ELR (cell line): ENCODE data around the gene FGD6.
A peak's percentile ranks its signal among the peaks of the same experiment; 100 is the strongest.
"Not testable (repeated sequence)": the region's sequence is repeated elsewhere in the genome, so short reads cannot be mapped to it uniquely, and the experiment has no call there.

Experiments used
- DNase-seq: peaks from one replicate; pipeline ENCODE4 v3.0.0-alpha.2; 2015; ENCODE audit warnings: low read depth

Gene FGD6

GRCh38 chr12:95205016-95205624, 12.1 kb downstream of the FGD6 start:
- DNase-seq: no peak

- DNase-seq: peak; percentile 99
Observed at GRCh38 chr12:95204141-95204866, 13.0 kb downstream of the FGD6 start.

GRCh38 chr12:95203487-95204030, 13.7 kb downstream of the FGD6 start:
- no peak for DNase-seq

GRCh38 chr12:95202691-95203486, 14.4 kb downstream of the FGD6 start:
- peak; percentile 31 for DNase-seq

GRCh38 chr12:95201056-95201670, 16.1 kb downstream of the FGD6 start:
- DNase-seq: peak; percentile 70

GRCh38 chr12:95200128-95200894, 17.0 kb downstream of the FGD6 start:
- DNase-seq: no peak

- no peak for DNase-seq
Observed at GRCh38 chr12:95198914-95199313, 18.4 kb downstream of the FGD6 start.

- no peak for DNase-seq
Observed at GRCh38 chr12:95197636-95198035, 19.6 kb downstream of the FGD6 start.

- not testable (repeated sequence) for DNase-seq
Observed at GRCh38 chr12:95196875-95197569, 20.2 kb downstream of the FGD6 start.

- DNase-seq: no peak
Observed at GRCh38 chr12:95195122-95195521, 22.1 kb downstream of the FGD6 start.

- no peak for DNase-seq
Observed at GRCh38 chr12:95193139-95193538, 24.1 kb downstream of the FGD6 start.

GRCh38 chr12:95192271-95192670, 25.0 kb downstream of the FGD6 start:
- DNase-seq: no peak

GRCh38 chr12:95191060-95191696, 26.1 kb downstream of the FGD6 start:
- no peak for DNase-seq

- no peak for DNase-seq
Observed at GRCh38 chr12:95187865-95188415, 29.3 kb downstream of the FGD6 start.

- no peak for DNase-seq
Observed at GRCh38 chr12:95185854-95186253, 31.4 kb downstream of the FGD6 start.

GRCh38 chr12:95185072-95185471, 32.2 kb downstream of the FGD6 start:
- DNase-seq: no peak

GRCh38 chr12:95184121-95184520, 33.1 kb downstream of the FGD6 start:
- no peak for DNase-seq

GRCh38 chr12:95182868-95183415, 34.3 kb downstream of the FGD6 start:
- DNase-seq: peak; percentile 86

- DNase-seq: no peak
Observed at GRCh38 chr12:95181103-95181502, 36.2 kb downstream of the FGD6 start.

GRCh38 chr12:95179011-95179410, 38.3 kb downstream of the FGD6 start:
- no peak for DNase-seq
